GM19372 (cell line): ENCODE measurements around the gene FBLN1.

ENCODE experiments used
- ATAC-seq: cut with Tn5 transposase; IDR thresholded peaks from one replicate; pipeline ENCODE4 v1.9.1; 2021; ENCODE audit warnings: mild to moderate bottlenecking, low read depth, moderate library complexity; ENCODE audit not compliant: unreplicated experiment

The FBLN1 gene

GRCh38 chr22:45650721-45651120 lies 148.0 kb downstream of the FBLN1 start:
- ATAC-seq = no peak
